Ishikawa (cell line): Measurements from ENCODE around the gene ASTN2.

ENCODE experiments used
- CEBPB ChIP-seq: IDR thresholded peaks from 2 replicates; pipeline ENCODE4 v1.6.1; 2012
- CREB1 ChIP-seq: IDR thresholded peaks from 2 replicates; pipeline ENCODE4 v1.6.1; 2012; ENCODE audit warnings: low read depth
- EGR1 ChIP-seq: IDR thresholded peaks from 2 replicates; pipeline ENCODE4 v1.6.1; 2012
- EP300 ChIP-seq: IDR thresholded peaks from 2 replicates; pipeline ENCODE4 v1.6.1; 2012; ENCODE audit warnings: borderline replicate concordance
- FOXM1 ChIP-seq: IDR thresholded peaks from 2 replicates; pipeline ENCODE4 v1.6.1; 2012; ENCODE audit warnings: low read depth, borderline replicate concordance
- NFIC ChIP-seq: IDR thresholded peaks from 2 replicates; pipeline ENCODE4 v1.6.1; 2012
- RAD21 ChIP-seq: IDR thresholded peaks from 2 replicates; pipeline ENCODE4 v1.6.1; 2012; ENCODE audit warnings: low read depth
- TAF1 ChIP-seq: IDR thresholded peaks from 2 replicates; pipeline ENCODE4 v1.6.1; 2012; ENCODE audit warnings: low read depth, mild to moderate bottlenecking
- TCF12 ChIP-seq: IDR thresholded peaks from 2 replicates; pipeline ENCODE4 v1.6.1; 2012; ENCODE audit warnings: low read depth
- TEAD4 ChIP-seq: IDR thresholded peaks from 2 replicates; pipeline ENCODE4 v1.6.1; 2012
- YY1 ChIP-seq: IDR thresholded peaks from 2 replicates; pipeline ENCODE4 v1.6.1; 2012; ENCODE audit warnings: low read depth
- ZBTB7A ChIP-seq: IDR thresholded peaks from 2 replicates; pipeline ENCODE4 v1.6.1; 2012; ENCODE audit warnings: low read depth
- TF ChIP-seq, protein P1 (sequence below): IDR thresholded peaks from 2 replicates; pipeline ENCODE4 v1.6.1; 2012
- TF ChIP-seq, protein P2 (sequence below): IDR thresholded peaks from 2 replicates; pipeline ENCODE4 v1.6.1; 2012
- TF ChIP-seq, protein P3 (sequence below): IDR thresholded peaks from 2 replicates; pipeline ENCODE4 v1.6.1; 2012; ENCODE audit warnings: low read depth, mild to moderate bottlenecking

ASTN2 gene

DNA sequence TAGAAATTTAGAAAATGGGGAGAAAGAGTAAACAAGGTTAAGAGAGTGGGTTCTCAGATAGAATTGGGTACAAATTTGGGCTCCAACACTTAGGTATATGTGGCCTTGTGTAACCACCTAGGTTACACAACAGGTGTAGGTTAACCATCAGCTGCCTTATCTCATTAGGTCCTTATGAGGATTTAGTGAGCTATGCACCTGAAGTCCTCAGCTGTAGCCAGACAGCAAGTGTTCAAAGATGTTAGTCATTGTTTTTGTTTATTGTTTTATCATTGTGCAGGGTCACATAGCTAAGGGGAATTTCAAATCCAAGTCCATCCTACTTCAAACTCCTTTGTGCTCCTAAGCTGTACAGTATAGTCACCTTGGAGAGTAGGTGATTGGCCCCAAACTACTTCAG is 728.7 kb downstream of the ASTN2 start:
- TF ChIP-seq FOXM1 (no peak), TAF1 (no peak), ZBTB7A (no peak), TEAD4 (no peak)
- TF ChIP-seq, protein P1, sequence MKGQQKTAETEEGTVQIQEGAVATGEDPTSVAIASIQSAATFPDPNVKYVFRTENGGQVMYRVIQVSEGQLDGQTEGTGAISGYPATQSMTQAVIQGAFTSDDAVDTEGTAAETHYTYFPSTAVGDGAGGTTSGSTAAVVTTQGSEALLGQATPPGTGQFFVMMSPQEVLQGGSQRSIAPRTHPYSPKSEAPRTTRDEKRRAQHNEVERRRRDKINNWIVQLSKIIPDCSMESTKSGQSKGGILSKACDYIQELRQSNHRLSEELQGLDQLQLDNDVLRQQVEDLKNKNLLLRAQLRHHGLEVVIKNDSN = no peak
- TF ChIP-seq, protein P2, sequence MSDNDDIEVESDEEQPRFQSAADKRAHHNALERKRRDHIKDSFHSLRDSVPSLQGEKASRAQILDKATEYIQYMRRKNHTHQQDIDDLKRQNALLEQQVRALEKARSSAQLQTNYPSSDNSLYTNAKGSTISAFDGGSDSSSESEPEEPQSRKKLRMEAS = no peak

DNA sequence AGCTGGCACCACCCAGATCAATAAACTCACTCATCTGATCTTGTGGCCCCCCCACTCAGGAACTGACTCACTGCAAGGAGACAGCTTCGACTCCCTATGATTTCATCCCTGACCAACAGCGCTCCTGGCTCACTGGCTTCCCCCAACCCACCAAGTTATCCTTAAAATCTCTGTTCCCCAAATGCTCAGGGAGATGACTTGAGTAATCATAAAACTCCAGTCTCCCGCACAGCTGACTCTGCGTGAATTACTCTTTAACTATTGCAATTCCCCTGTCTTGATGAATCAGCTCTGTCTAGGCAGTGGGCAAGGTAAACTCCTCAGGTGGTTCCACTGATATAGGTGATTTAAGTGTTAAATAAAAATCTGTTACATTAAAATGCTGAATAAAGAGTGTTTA is 729.7 kb downstream of the ASTN2 start:
- TF ChIP-seq, protein P2 = no peak
- no peak for TF ChIP-seq CREB1
- TF ChIP-seq TCF12 = no peak

DNA sequence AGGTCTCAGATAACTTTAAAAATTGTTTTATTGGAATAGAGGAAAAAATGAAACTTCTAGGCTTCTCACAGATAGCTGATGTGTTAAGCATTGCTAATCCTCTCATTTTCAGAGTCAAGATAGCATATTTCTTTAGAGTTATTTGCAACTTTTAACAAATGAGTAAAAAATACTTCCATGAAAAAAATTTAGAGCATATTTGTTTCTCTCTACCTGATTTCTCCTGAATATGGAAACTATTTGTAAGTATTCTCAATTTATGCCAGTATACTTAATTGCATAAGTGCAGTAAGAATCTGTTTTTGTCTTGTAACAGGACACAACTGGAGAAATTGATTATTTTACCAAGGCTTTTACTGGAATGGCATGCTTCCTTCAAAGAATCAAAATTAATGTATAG is 731.3 kb downstream of the ASTN2 start:
- TF ChIP-seq CEBPB (no peak), TCF12 (no peak), YY1 (no peak), TEAD4 (no peak), RAD21 (no peak), ZBTB7A (no peak), FOXM1 (no peak), EP300 (no peak), NFIC (no peak), TAF1 (no peak), CREB1 (no peak), EGR1 (no peak)
- TF ChIP-seq, protein P3, sequence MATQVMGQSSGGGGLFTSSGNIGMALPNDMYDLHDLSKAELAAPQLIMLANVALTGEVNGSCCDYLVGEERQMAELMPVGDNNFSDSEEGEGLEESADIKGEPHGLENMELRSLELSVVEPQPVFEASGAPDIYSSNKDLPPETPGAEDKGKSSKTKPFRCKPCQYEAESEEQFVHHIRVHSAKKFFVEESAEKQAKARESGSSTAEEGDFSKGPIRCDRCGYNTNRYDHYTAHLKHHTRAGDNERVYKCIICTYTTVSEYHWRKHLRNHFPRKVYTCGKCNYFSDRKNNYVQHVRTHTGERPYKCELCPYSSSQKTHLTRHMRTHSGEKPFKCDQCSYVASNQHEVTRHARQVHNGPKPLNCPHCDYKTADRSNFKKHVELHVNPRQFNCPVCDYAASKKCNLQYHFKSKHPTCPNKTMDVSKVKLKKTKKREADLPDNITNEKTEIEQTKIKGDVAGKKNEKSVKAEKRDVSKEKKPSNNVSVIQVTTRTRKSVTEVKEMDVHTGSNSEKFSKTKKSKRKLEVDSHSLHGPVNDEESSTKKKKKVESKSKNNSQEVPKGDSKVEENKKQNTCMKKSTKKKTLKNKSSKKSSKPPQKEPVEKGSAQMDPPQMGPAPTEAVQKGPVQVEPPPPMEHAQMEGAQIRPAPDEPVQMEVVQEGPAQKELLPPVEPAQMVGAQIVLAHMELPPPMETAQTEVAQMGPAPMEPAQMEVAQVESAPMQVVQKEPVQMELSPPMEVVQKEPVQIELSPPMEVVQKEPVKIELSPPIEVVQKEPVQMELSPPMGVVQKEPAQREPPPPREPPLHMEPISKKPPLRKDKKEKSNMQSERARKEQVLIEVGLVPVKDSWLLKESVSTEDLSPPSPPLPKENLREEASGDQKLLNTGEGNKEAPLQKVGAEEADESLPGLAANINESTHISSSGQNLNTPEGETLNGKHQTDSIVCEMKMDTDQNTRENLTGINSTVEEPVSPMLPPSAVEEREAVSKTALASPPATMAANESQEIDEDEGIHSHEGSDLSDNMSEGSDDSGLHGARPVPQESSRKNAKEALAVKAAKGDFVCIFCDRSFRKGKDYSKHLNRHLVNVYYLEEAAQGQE = no peak
- TF ChIP-seq, protein P1 = no peak
- TF ChIP-seq, protein P2 = no peak

DNA sequence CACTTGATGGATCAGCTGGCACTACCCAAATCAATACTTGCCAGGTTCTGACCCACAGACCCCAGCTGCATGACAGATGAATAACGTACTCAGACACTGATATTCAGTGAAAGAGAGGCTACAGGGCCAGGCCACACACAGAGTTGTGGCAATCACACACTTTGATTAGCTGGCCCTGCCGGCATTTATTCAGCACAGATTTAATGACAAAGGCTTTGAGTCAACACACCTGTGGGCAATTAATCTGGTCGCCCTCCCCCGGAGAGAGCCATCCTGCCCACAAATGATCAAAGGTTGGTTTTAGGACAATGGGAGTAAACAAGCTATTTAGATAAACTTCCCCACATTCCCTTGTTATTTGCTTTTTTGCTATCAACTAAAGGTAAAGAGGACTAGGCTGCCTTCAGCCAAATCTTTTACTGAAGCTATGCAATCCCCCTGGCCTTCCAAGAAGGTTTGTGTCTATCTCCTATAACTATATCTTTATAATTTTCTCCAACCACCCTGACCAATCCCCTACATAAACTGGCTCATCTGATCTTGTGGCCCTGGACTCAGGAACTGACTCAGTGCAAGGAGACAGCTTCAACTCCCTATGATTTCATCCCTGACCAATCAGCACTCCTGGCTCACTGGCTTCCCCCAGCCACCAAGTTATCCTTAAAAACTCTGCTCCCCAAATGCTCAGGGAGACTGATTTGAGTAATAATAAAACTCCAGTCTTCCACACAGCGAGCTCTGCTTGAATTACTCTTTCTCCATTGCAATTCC is 740.5 kb downstream of the ASTN2 start:
- TF ChIP-seq TCF12 (no peak), TAF1 (no peak), EGR1 (no peak)
- TF ChIP-seq, protein P2 = no peak

DNA sequence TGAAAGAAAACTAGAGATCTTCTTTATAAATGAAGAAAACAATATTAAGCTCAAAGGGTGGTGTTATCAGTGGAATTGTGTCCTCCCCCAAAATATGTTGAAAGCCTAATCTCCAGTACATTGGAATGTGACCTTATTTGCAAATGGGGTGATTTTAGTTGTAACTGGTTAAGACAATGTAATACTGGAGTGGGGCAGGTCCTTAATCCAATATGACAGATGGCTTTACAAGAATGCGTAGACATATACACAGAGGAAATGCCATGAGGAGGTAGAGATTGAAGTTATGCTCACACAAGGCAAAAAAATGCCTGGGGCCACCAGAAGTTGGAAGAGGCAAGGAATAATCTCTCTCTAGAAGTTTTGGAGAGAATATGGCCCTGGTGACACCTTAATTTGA is 741.5 kb downstream of the ASTN2 start:
- TF ChIP-seq FOXM1 (no peak), EGR1 (no peak), TAF1 (no peak), ZBTB7A (no peak), NFIC (no peak), CEBPB (no peak), EP300 (no peak), TCF12 (no peak), RAD21 (no peak), TEAD4 (no peak), CREB1 (no peak), YY1 (no peak)
- TF ChIP-seq, protein P2 = no peak
- TF ChIP-seq, protein P1 = no peak
- TF ChIP-seq, protein P3 = no peak
